Measurements from ENCODE around the gene ZNF667.

The ZNF667 gene
- total RNA-seq = 0 to 1.6 (median 0.35) reads per million in 4 donors

DNA sequence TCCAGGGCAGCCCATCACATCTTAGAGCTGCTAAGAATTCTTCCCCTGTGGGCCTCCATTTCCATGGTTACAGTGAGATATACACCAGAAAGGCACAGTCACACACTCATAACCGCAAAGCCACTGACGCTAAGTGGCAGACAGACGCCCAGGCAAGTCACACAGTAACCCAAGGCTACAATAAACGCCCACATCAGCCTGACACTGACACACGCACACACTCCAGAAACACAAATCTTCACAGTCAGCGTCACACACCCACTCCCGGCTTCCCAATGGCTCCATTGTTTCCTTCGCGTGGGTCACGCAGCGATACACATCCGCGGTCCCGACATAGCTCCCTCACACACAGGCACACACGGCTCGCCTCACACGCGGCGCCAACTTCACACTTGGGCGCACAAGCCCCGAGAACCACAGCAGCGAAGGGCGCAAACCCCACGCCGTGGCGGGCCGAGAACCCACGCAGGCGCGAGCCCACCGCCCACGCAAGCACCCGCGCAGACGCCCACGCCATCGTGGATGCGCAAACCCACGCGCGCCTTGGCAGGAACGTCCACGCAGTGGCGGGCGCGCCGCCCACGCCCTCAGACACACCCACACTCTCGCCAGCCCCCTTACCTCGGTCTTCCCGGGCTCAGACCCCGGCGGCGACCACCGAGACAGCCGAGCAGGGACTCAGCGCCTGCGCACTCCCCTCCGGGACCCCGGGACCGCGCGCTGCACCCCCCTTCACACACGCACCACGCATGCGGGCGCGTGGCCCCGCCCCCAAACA lies at the start of gene ZNF667:
Gene ZNF667 (minus strand): TSS at position 695 of the 778 bp plus-strand sequence. CDS start 14,975 bp downstream, outside the sequence.
- peak in 1 of 5 donors; percentile 22 for DNase-seq

DNA sequence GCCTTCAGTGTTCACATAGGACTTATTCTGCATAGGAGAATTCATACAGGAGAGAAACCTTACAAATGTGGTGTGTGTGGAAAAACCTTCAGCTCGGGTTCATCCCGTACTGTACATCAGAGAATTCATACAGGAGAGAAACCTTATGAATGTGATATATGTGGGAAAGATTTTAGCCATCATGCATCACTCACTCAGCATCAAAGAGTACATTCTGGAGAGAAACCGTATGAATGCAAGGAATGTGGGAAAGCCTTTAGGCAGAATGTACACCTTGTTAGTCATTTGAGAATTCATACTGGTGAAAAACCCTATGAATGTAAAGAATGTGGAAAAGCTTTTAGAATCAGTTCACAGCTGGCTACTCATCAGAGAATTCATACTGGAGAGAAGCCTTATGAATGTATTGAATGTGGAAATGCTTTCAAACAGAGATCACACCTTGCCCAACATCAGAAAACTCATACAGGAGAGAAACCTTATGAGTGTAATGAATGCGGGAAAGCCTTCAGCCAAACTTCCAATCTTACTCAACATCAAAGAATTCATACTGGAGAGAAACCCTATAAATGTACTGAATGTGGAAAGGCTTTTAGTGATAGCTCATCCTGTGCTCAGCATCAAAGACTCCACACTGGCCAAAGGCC lies 48.2 kb upstream of the ZNF667 start:
- DNase-seq = no peak

DNA sequence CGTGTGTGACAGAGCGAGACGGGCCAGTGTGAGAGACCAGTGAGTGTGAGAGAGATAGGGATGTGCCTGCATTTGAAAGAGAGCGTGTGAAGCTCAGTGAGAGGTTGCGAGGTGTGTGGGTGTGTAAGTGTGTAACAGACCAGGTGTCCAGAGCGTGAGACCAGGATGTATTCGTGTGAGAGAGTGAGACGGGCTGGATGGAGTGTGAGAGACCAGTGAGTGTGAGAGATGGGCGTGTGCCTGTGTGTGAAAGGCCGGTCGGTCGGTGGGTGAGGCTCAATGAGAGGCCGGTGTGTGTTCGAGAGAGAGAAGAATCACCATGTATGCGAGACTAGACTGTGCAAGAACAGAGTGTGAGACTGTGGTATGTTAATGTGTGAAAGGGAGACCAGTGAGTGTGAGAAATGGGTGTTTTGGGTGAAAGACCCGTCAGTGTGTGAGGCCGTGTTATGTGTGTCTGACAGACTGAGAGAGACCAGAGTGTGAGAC lies 31.2 kb upstream of the ZNF667 start:
- DNase-seq = no peak

DNA sequence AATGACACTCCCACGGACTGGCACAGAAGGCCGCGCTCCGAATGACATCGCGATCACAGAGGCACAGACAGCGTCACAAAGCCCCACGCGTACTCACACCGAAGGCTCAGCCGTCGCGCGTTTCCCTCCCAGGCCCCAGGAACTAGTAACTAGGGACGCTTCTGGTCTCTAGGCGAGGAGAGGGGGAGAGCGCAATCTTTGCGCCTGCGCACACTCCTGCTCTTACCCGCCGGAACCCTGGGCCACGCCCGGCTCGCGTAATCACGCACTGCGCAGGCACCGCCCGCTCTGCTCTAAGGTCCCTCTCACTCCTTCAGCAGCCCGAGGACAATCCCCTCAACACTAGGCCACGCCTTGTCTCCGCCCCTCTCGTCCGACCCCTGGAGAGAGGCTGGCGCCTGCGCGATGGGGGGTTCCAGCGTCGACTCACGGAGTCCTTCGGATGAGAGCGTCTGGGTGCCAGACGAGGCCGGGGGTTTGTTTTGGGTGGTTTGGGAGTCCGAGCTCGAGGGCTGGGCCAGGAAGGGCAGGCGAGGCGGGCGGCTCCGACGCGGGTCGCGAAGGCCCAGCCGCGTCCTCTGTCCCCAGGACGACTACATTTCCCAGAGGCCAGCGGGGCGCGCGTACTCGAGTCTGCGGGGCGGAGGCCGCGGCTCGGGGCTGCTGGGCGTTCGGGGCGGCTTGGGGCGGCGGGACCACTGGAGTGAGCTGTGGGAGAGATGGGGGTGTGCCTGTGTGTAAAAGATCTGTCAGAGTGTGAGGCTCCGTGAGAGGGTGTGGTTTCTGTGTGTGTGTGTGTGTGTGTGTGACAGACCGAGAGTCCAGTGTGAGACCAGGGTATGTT lies 30.5 kb upstream of the ZNF667 start, which contains the start of gene ZNF471:
Gene ZNF471 (plus strand): TSS at position 410 of the 844 bp plus-strand sequence. CDS start 3,717 bp downstream, outside the sequence.
- DNase-seq = peak; percentile 55 to 87 (median 62)

DNA sequence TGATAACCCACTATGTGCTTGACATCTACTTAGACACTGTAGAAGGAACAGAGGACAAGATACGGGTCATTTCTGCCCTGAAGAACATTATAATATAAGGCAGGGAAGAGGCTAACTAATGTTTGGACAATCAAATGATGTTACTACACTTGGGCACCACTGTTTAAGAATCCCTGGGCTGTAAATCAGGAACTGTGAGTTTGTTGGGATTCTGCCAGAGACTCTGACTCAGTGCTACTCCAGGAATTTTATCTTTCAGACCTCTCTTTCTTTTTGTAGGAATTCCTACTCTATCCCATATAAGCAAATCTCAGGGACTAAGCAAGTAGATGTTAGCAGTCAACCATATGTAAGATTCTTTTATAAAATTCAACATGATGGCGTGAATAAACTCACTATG lies 27.4 kb upstream of the ZNF667 start:
- DNase-seq = no peak

DNA sequence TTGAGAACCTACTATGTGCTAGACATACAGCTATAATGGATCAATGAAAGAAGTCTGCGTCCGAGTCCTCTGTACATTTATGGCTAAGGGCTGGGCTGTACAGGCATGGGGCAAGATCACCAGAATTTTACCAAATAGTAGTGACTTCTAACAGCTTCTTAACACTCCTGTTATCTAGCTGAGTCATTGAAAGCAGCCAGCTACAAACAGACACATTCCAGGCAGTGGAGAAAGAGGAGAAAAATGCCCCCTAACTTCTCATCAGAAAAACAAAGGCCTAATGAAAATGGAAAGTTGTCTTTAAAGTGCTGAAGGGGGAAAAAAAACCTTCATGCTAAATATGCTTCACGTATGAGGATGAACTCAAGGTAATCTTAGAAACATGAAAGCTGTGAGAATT lies 14.3 kb upstream of the ZNF667 start:
- DNase-seq = no peak

DNA sequence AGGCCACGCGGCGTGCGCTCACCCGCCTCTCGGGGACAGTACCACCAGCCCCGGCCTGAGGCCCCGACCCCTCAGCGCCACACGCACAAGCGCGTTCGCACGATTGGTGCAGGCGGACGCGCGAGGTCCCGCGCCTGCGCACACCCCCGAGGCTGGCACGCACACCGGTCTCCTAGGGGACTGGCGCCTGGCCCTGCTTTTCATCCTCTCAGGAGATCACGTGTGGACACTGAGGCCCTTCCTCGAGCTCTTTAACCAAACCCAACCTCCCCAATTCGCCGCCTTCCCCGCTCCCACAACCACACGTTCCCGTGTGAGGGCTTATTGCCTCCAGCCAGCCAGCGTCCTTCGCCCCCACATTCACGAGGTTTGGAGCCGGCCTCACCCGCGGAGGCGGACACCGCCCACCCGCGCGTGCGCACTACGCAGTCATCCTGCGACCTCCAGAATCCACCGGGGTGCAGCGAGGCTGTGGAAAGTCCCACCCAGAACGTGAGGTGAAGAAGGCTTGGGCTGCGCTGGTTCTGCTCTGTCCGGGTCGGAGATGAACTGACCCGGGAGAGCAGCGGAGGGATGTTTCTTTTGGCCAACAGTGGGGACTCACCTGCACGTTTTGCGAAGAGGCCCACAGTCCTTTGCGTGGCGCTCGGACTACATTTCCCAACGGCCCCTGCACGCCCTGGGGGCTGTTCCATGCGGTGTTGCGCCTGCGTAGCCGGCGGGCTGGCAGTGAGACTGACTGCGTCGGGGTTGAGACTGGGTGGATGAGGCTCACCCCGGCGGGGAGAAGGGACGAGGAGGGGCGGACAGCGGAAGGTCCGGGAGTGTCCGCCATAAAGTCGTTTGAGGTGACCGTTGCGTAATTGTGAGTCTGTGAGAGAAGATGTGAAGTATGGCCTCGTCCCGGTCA lies 539 bp upstream of the ZNF667 start:
- DNase-seq = peak in 3 of 5 donors; percentile 9 to 46 (median 11)

DNA sequence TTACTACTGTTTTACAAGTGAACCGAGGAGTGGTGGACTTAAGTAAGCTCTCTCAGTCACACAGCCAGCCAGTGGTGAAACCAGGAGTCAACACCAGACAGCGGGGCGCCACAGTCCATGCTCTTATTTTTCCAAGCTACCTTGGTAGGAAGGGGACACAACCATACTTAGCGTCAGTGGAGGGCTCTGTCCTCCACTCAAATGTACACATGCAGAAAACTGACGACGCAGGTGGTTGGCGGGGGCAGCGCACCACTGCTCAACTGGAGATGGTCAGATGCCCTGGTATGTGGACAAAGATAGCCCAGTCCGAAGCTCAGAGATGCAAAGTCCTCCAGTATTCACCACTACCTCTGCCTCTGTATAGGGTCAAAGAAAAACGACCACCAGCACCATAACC lies 1.1 kb downstream of the ZNF667 start:
- no peak for DNase-seq

DNA sequence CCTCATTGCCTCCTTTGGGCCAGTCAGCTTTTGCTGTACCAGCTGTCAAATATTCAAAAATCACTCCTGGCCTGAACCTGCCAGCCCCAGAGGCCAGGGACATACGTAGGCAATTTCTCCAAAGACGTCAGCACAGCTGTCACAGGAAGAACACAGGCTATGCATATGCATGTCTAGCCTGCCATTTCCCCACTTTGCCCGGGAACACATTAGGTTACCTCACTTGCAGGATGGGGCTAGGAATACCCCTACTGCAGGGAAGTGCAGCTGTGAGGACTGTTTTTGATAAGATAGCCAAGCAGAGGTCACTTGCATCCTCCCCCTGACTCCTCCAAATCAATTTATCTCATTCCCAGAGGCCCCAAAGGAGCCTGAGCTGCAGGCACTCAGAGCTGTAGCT lies 2.8 kb downstream of the ZNF667 start:
- DNase-seq = no peak

DNA sequence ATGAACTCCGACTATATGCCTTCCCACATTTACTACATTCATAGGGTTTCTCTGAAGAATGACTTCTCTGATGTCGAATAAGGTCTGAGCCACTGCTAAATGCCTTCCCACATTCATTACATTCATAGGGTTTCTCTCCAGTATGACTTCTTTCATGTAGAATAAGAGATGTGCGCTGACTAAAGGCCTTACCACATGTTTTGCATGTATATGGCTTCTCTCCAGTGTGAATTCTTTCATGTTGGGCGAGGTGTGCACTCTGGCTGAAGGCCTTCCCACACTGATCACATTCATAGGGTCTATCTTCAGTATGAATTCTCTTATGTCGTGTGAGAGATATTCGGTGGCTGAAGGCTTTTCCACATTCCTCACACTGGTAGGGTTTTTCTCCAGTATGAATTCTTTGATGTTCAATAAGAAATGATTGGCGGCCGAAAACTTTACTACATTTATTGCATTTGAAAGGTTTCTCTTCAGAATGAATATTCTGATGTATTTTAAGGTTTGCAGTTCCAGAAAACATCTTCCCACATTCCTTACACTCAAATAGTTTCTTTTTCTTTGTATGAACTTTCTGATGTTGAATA lies 35.8 kb downstream of the ZNF667 start:
- no peak for DNase-seq

DNA sequence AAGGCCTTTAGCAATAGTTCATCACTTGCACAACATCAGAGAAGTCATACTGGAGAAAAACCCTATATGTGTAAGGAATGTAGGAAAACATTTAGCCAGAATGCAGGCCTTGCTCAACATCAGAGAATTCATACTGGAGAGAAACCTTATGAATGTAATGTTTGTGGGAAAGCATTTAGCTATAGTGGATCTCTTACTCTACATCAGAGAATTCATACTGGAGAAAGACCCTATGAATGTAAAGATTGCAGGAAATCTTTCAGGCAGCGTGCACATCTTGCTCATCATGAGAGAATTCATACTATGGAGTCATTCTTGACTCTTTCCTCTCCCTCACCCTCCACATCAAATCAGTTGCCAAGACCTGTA lies 53.2 kb downstream of the ZNF667 start:
- no peak for DNase-seq

DNA sequence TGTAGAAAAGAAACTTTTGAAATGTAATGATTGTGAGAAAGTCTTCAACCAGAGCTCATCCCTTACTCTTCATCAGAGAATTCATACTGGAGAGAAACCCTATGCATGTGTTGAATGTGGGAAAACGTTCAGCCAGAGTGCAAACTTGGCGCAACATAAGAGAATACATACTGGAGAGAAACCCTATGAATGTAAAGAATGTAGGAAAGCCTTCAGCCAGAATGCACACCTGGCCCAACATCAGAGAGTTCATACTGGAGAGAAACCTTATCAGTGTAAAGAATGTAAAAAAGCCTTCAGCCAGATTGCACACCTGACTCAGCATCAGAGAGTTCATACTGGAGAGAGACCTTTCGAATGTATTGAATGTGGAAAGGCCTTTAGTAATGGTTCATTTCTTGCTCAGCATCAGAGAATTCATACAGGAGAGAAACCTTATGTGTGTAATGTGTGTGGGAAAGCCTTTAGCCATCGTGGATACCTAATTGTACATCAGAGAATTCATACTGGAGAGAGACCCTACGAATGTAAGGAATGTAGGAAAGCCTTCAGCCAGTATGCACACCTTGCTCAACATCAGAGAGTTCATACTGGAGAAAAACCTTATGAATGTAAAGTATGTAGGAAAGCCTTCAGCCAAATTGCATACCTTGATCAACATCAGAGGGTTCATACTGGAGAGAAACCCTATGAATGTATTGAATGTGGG lies 53.7 kb downstream of the ZNF667 start:
- no peak for DNase-seq

DNA sequence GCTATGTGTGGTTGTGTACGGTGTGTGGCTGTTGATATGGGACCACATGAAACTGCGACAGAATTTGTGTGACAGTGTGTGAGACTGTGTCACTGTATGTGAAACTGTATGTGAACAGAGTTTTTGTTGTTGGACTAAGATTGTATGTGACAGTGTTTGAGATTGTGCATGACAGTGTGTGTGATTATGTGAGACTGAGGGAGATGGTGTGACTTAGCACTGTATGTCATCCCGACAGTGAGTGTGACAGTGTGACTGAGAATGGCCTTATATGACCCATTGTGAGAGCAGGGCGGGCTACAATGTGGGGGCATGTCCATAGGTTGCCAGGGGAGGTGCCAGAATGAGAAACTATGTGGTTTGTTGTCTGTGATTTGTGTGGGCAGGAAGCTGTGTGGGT lies 72.1 kb downstream of the ZNF667 start:
- DNase-seq = no peak

DNA sequence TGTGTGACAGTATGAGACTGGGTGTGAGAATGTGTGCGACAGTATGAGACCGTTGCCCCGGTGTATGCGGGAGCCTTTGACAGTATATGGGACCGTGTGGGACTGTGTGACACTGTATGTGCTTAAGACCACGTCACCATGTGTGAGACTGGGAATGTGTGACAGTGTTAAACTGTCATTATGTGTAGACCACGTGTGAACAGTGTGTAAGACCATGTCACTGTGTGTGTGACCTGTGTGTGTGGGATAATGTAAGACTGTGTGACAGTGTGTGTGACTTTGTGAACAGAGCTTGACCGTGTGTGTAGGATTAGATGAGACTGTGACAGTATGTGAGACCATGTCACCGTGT lies 72.5 kb downstream of the ZNF667 start:
- no peak for DNase-seq

DNA sequence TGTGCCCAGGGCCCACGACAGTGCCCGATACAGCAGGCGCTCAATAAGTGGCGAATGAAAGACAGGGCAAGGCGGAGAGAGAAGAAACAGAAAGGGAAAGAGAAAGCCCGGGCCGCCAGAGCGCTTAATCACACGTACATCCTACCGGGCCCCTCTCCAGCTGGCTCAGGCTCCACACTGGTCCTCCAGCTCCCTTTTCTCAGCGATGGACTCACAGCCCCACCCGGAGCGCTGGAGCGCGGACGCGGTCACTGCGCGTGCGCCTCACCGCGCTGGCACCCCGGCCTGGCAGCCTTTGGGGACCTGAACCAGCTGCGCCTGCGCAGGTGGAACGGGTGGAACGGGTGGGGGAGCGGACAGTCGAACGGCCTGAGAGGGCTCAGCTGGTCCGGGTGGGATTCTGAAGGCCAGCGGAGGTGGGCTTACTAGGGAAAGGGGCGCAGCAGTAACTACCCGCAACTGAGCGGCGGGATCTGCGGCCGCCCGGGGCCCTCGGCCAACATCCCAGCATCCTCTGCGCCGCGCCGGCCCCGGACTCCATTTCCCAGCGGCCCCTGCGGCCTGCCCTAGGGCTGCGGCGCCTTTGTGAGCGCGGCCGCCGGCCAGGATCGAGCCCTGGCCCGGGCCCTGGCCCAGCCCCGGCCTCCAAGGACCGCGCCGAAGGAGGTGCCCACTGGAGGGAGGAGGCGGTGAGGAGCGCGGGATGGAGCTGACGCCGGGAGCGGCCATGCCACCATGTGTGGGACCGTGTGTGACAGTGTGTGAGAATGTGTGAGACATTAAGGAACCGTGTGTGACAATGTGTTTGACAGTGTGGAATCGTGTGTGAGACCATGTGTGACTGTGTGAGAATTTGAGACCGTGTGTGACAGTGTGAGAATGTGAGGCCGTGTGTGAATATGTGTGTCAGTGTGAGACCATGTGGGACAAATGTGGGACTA lies 73.1 kb downstream of the ZNF667 start, which contains the start of gene ZNF583:
Gene ZNF583 (plus strand): TSS at position 569 of the 941 bp plus-strand sequence. CDS start 2,783 bp downstream, outside the sequence.
- DNase-seq = peak; percentile 77 to 92 (median 83)

DNA sequence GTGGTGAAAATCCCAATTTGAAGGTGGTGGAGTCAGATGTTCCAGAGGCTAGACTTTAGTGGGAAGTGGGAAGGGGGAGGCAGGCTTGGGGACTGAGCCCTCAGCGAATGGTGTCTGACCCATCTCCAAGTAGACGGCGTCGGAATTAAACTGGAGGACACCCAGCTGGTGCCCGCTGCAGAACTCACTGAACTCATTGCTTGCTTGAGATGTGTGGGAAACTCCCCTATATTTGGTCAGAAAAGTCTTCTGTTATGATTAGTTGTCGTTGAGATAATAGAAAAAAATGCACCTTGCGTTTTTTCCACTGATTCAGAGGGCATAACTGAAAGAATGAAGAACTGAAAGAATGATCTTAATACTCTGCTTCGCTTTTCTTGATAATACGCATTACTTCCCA lies 73.9 kb downstream of the ZNF667 start:
- no peak for DNase-seq

DNA sequence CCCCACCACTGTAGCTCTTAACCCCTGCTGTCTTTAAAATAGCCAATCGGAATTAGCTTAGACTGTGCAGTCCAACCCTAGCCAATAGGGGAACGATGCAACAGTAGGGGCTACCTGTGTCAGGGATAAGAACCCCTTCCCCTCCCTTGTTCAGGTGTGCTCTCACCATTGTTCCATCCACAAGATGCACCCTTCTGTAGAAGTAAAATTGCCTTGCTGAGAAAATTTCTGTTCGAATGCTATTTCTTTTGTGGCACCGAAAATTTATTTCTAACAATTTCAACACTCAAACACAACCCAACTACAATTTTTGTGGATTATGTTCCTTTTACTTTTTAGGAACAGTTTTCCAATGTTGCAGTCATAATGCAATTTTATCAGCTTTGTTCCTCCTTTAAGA lies 76.7 kb downstream of the ZNF667 start:
- DNase-seq = no peak

DNA sequence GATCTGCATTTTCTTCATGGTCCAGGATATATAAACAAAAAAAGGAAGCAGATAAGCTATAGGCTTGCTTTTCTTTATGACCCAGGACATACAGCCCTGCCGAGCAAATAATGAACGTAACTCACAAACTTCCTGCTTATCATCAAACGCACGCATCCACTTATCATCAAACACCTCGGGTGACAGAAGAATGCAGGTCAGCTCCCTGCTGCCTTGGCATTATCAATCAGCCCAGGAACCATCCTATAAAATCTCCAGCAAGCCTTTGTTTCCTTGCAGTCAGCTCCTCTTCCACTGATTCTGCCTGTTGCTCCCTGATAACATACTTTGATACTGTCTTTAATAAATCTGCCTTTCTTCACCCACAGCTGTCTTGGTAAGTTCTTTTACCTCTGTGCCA lies 78.3 kb downstream of the ZNF667 start:
- no peak for DNase-seq

Measured in T-helper 1 cell (primary cell).